Measurements from ENCODE around the gene AGAP3.

GRCh38 chr7:151071032-151071866 lies 15.0 kb upstream of the AGAP3 start:
- TF ChIP-seq POLR2A (IDR thresholded peaks at IDR 0.05; ENCODE audit: low read length): no peak
- no peak for TF ChIP-seq GATA1 (IDR thresholded peaks at IDR 0.05; ENCODE audit: low read depth, low read length)

Measured in erythroblast (primary cell).